A549 treated with DMSO at 1 μM for 4 hours (cell line): ENCODE data around the gene SEMA5A. TPM values are rescaled to one million over a fixed set of nuclear protein-coding genes. Genes with fewer than 3 reads are reported as not detected.

Experiments used
- total RNA-seq: library from RNA; stranded (reverse); fragments of 200-300 nt; extraction: Qiagen RNA extraction; gene quantifications from 5 replicates; pipeline ENCODE4 v1.2.3, GENCODE V29; 2022; ENCODE audit warnings: low read depth

Gene SEMA5A, protein sequence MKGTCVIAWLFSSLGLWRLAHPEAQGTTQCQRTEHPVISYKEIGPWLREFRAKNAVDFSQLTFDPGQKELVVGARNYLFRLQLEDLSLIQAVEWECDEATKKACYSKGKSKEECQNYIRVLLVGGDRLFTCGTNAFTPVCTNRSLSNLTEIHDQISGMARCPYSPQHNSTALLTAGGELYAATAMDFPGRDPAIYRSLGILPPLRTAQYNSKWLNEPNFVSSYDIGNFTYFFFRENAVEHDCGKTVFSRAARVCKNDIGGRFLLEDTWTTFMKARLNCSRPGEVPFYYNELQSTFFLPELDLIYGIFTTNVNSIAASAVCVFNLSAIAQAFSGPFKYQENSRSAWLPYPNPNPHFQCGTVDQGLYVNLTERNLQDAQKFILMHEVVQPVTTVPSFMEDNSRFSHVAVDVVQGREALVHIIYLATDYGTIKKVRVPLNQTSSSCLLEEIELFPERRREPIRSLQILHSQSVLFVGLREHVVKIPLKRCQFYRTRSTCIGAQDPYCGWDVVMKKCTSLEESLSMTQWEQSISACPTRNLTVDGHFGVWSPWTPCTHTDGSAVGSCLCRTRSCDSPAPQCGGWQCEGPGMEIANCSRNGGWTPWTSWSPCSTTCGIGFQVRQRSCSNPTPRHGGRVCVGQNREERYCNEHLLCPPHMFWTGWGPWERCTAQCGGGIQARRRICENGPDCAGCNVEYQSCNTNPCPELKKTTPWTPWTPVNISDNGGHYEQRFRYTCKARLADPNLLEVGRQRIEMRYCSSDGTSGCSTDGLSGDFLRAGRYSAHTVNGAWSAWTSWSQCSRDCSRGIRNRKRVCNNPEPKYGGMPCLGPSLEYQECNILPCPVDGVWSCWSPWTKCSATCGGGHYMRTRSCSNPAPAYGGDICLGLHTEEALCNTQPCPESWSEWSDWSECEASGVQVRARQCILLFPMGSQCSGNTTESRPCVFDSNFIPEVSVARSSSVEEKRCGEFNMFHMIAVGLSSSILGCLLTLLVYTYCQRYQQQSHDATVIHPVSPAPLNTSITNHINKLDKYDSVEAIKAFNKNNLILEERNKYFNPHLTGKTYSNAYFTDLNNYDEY
- not detected in 5 replicates for total RNA-seq

DNA sequence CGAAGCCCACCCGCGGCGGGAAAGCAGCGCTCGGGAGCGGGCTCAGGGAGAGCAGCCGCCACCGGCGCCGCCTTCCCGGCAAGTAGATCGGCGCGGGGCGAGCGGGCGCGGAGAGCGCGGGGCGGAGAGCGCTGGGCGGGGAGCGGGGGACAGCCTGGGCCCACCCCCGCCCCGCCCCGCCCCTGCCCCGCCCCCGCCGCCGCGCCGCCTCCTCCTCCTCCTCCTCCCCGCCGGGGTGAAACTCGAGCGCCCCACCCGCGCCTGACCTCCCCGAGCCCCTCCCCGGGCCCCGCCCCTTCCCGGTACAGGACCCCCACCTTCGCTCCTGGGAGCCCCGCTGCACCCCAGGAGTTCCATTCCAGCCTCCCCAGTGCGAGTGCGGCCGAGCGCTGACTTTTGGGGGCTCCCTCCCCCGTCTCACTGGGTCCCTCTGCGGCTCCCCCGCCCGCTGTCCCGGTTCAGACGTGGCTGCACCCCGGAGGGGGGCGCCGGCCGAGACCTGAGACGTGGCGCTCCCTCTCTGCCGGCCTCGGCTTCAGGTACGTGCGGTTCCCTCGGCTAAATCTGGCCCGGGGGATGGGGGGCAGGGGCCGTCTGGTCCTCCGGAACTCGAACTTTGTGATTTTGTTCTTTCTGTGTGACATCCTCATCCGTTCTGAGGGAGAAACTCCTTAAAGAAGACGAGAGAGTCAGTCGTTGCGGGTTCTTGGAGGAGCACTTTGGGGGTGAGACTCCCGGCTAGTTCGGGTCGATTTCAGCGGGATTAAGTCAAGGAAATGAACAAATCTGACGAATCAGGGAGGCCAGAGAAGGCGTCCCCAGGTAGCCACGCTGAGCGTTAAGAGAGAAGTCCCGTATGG, at the start of gene SEMA5A:
Gene SEMA5A, minus strand, starts transcription at position 84 of the 860 bp plus-strand sequence. CDS start 166,129 bp downstream, outside the sequence.

Other genes with a start within 250 kb of the SEMA5A start
- not detected in 5 replicates for gene TAS2R1, start 84.3 kb upstream of the SEMA5A start, total RNA-seq